GM12892 (cell line): ENCODE data around the gene CLEC16A.

Experiments used
- POLR2A ChIP-seq: IDR thresholded peaks from 2 replicates; pipeline ENCODE4 v1.6.1; 2011; ENCODE audit warnings: low read depth, low read length, control low read depth
- POLR2AphosphoS5 ChIP-seq: IDR thresholded peaks from 2 replicates; pipeline ENCODE4 v1.6.1; 2011; ENCODE audit warnings: low read depth, low read length, control low read depth

- TF ChIP-seq POLR2A: no peak
- no peak for TF ChIP-seq POLR2AphosphoS5
Measured at GRCh38 chr16:10907757-10908045, 36.7 kb upstream of the CLEC16A start.
